ENCODE data around the gene SPAG8. TPM values are rescaled to one million over a fixed set of nuclear protein-coding genes. Genes with fewer than 3 reads are reported as not detected.

The SPAG8 gene
- total RNA-seq, 1 donor, result 0.86 TPM

DNA sequence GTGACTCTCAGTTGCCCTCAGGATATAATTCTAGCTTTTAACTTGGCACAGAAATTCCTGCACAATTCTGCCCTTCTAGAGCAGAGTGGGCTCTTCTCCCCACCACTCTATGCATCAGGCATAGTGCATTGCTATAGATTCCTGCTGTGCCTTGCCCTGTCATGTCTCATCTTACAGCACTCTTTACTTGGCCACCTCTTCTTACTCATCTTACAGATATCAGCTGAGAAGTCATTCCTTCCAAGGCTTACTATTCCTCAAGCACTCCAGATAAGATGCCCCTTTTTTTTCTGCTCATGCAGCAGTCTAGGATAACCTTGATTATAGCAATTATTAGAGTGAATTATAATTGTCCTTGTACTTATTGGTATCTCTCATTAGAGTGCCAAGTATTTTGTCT, 10.9 kb upstream of the SPAG8 start:
- DNase-seq (ENCODE audit: low read depth), result no peak
- H3K4me3 ChIP-seq (ENCODE audit: low read depth, low read length), result no peak overlapping the region
- TF ChIP-seq CTCF (IDR thresholded peaks at IDR 0.05; ENCODE audit: insufficient read depth, low read depth, low read length), result no peak

GRCh38 chr9:35820076-35820475, 8.0 kb upstream of the SPAG8 start:
- DNase-seq (ENCODE audit: low read depth), result peak; percentile 44

GRCh38 chr9:35818341-35818740, 6.3 kb upstream of the SPAG8 start:
- no peak for TF ChIP-seq CTCF (IDR thresholded peaks at IDR 0.05; ENCODE audit: insufficient read depth, low read depth, low read length)
- H3K4me3 ChIP-seq (ENCODE audit: low read depth, low read length), result no peak overlapping the region
- no peak for DNase-seq (ENCODE audit: low read depth)

More at GRCh38 chr9:35820076-35820475, 8.0 kb upstream of the SPAG8 start:
- no peak for TF ChIP-seq CTCF (IDR thresholded peaks at IDR 0.05; ENCODE audit: insufficient read depth, low read depth, low read length)
- H3K4me3 ChIP-seq (ENCODE audit: low read depth, low read length), result no peak overlapping the region

DNA sequence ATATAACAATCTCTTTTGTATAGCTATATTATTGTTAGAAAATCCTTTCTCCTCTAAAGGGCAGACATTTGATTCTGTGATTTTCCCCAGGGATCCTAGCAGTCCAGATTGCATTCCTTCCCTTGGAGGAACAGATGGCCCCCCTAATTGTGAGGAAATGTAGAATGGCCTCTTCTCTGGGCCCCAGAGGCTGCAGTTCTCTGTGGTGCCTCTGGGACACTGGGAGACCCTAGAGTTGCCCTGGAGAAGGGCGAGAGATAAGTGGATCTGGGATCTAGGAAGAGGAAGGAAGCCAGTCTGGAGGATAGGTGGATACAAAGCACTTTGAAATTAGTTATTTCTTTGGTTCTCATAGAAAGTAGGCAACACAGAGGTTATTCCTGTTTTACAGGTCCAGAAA, 4.6 kb upstream of the SPAG8 start:
- no peak overlapping the region for H3K4me3 ChIP-seq (ENCODE audit: low read depth, low read length)
- no peak for DNase-seq (ENCODE audit: low read depth)
- no peak for TF ChIP-seq CTCF (IDR thresholded peaks at IDR 0.05; ENCODE audit: insufficient read depth, low read depth, low read length)

- peak; percentile 99 for DNase-seq (ENCODE audit: low read depth)
- TF ChIP-seq CTCF (IDR thresholded peaks at IDR 0.05; ENCODE audit: insufficient read depth, low read depth, low read length), result no peak
Measured at GRCh38 chr9:35814841-35815543, 2.9 kb upstream of the SPAG8 start, which contains the start of gene HINT2. HINT2 (minus strand) TSS chr9:35815042; CDS start chr9:35814979, 63 bp downstream.

DNA sequence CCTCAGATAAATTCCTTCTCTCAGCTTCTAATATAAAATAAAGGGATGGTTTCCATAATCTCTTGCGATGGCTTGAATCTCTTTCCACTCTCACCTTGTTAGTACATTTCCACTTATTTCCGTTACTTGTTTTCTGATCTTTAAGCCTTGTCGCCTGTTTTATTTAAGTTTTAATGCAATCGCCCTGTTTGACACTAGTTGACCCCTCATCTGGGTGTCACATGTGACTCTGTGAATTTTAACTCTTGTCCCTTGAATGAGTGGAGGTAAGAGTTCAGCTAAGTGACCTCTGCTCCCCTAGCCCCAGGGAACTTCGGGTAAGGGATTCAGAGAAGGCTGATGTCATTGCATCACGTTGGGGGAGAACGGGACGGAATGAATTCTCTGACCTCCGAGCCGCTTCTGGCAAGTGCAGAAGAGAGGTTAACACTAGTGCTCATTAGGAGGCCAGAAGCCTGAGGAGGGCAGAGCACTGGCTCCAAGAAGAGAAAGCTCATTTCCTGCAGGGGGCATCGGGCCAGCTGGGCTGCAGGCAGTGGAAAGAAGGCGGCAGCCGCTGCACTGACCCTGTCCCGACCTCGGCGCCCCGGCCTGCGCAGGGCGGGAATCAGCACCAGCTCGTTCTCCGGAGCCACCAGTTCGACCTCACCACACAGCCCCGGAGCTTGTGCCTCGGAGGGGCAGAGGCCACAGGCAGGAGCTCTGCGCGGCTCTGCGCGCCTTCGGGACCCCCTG, 2.2 kb upstream of the SPAG8 start:
- peak; percentile 60 for DNase-seq (ENCODE audit: low read depth)
- H3K4me3 ChIP-seq (ENCODE audit: low read depth, low read length), result peak overlapping the region; percentile 86
- TF ChIP-seq CTCF (IDR thresholded peaks at IDR 0.05; ENCODE audit: insufficient read depth, low read depth, low read length), result peak; percentile 40

More at GRCh38 chr9:35814841-35815543, 2.9 kb upstream of the SPAG8 start, which contains the start of gene HINT2:
- H3K4me3 ChIP-seq (ENCODE audit: low read depth, low read length), result peak within 1 kb of the TSS; percentile 86

All from fibroblast of villous mesenchyme (primary cell).